HT-29 (cell line): ENCODE data around the gene PROCA1. TPM values are rescaled to one million over a fixed set of nuclear protein-coding genes. Genes with fewer than 3 reads are reported as not detected.
"Not testable (repeated sequence)": the region's sequence is repeated elsewhere in the genome, so short reads cannot be mapped to it uniquely, and the experiment has no call there.

Experiments used
- DNase-seq: peaks from one replicate; pipeline ENCODE4 v3.0.0-alpha.2; 2015; ENCODE audit warnings: low spot score
- total RNA-seq: library from RNA; depleted of rRNA; stranded (reverse); fragments of >200 nt; shearing (Covaris generic); gene quantifications from 2 replicates; pipeline ENCODE4 v1.2.3, GENCODE V29; 2014

PROCA1 gene
- total RNA-seq, 1 experiment from 2014 or later, result 3.8 TPM

GRCh38 chr17:28725660-28726225 is 14.1 kb upstream of the PROCA1 start:
- DNase-seq, result peak; percentile 76

- DNase-seq, result peak; percentile 84
Observed at GRCh38 chr17:28725166-28725659, 13.5 kb upstream of the PROCA1 start.

- peak; percentile 40 for DNase-seq
Observed at GRCh38 chr17:28724500-28725165, 12.9 kb upstream of the PROCA1 start.

- DNase-seq, result peak; percentile 63
Observed at GRCh38 chr17:28723836-28724499, 12.3 kb upstream of the PROCA1 start.

- DNase-seq, result no peak
Observed at GRCh38 chr17:28723159-28723835, 11.6 kb upstream of the PROCA1 start.

- DNase-seq, result no peak
Observed at GRCh38 chr17:28722417-28723158, 10.9 kb upstream of the PROCA1 start.

GRCh38 chr17:28720997-28721329 is 9.3 kb upstream of the PROCA1 start:
- DNase-seq, result not testable (repeated sequence)

GRCh38 chr17:28720247-28720996 is 8.7 kb upstream of the PROCA1 start:
- peak; percentile 56 for DNase-seq

GRCh38 chr17:28719021-28719433 is 7.3 kb upstream of the PROCA1 start:
- no peak for DNase-seq

GRCh38 chr17:28718333-28719020 is 6.8 kb upstream of the PROCA1 start:
- DNase-seq, result no peak

GRCh38 chr17:28717578-28718332 is 6.1 kb upstream of the PROCA1 start, which contains the start of gene RAB34:
Gene RAB34 (minus strand): TSS chr17:28717868. CDS start chr17:28717266, 602 bp downstream.
- no peak for DNase-seq

GRCh38 chr17:28716740-28717577 is 5.3 kb upstream of the PROCA1 start:
- DNase-seq, result no peak

- DNase-seq, result no peak
Observed at GRCh38 chr17:28715217-28715616, 3.5 kb upstream of the PROCA1 start.

- no peak for DNase-seq
Observed at GRCh38 chr17:28714281-28714680, 2.6 kb upstream of the PROCA1 start.

GRCh38 chr17:28712705-28713415 is 1.2 kb upstream of the PROCA1 start:
- DNase-seq, result no peak

GRCh38 chr17:28712032-28712704 is 480 bp upstream of the PROCA1 start:
- no peak for DNase-seq
